Psoas muscle (tissue), 8 donors: Measurements from ENCODE around the gene THAP4. TPM values are rescaled to one million over a fixed set of nuclear protein-coding genes. Genes with fewer than 3 reads are reported as not detected.

Experiments used
- ATAC-seq, 4 donors: fragments of 200-7000 bp; cut with Tn5 transposase; one replicate each; pipeline ENCODE4 v1.9.1; 2020; ENCODE audit warnings: moderate library complexity in 3 of 4, mild to moderate bottlenecking in 2 of 4
- DNase-seq, 2 donors: peaks; one replicate each; pipeline ENCODE4 v3.0.0-alpha.2; 2020
- H3K27ac ChIP-seq: fragments of 200-600 bp; one replicate; pipeline ENCODE4 v1.8.0; 2022
- H3K27me3 ChIP-seq, 3 donors: fragments of 200-600 bp in 1 of 3; one replicate each; pipeline versions ENCODE4 v1.6.1 to v1.8.0; 2013 to 2022; ENCODE audit warnings: low read length in 2 of 3, mild to moderate bottlenecking in 2 of 3, moderate library complexity in 1 of 3; ENCODE audit not compliant: insufficient read depth in 3 of 3
- H3K36me3 ChIP-seq, 2 donors: fragments of 200-600 bp in 1 of 2; one replicate each; pipeline versions ENCODE4 v1.6.1 to v1.8.0; 2013 to 2022; ENCODE audit warnings: low read depth in 1 of 2, mild to moderate bottlenecking in 1 of 2, moderate library complexity in 1 of 2; ENCODE audit not compliant: insufficient read depth in 1 of 2
- H3K4me1 ChIP-seq: fragments of 200-600 bp; one replicate; pipeline ENCODE4 v1.8.0; 2022
- H3K4me3 ChIP-seq: fragments of 200-600 bp; one replicate; pipeline ENCODE4 v1.8.0; 2022; ENCODE audit warnings: mild to moderate bottlenecking
- H3K9me3 ChIP-seq: fragments of 200-600 bp; one replicate; pipeline ENCODE4 v1.8.0; 2022
- CTCF ChIP-seq: fragments of 200-600 bp; IDR thresholded peaks from one replicate; pipeline ENCODE4 v1.8.0; 2022; ENCODE audit warnings: antibody characterized with exemption
- WGBS, 3 donors: extraction: QIAGEN DNeasy Blood & Tissue Kit; methylation state at CpG; one replicate each; pipeline versions ENCODE4 v1.1.6 to v1.1.7; 2013; 5-methylcytosine and 5-hydroxymethylcytosine counted together
- intact Hi-C, 2 donors: fragments of 100-400 bp; cut with DNase I; formaldehyde crosslinking; loops; one replicate each; pipeline versions ENCODE4 v1.11.0 to v1.14.2; 2022
- polyA plus RNA-seq, 3 donors: library from polyadenylated mRNA; stranded (reverse); fragments of 200-250 nt; gene quantifications; one replicate each; pipeline ENCODE4 v1.2.3, GENCODE V29; 2013
- total RNA-seq, 4 donors: library from RNA; stranded (reverse); fragmentation: NEBNext Ultra II Directional in 2 of 4; extraction: Animal tissue kit (Norgen Biotek cat#: 25700) in 2 of 4; gene quantifications; one replicate each; pipeline versions ENCODE4 v1.2.1 to v1.2.4, GENCODE V29; 2021 to 2023
- donor health status: healthy with polysubstance abuse.
- donor health status: DM: no; HTN: no; CAD: no; lungs with moderate emphysema.
- donor health status: Bipolar disorder and iron deficiency.
- donor health status: healthy.
- donor health status: DM: yes; HTN: yes; CAD: no.
- donor health status: DM: no; HTN: no; CAD: no.
- donor health status: DM: no; HTN: no; CAD: no.
- donor health status: DM: yes; HTN: yes; CAD: no.

THAP4 gene
- total and polyA plus RNA-seq, 7 donors = 64.9 to 133 (median 89.6) TPM

DNA sequence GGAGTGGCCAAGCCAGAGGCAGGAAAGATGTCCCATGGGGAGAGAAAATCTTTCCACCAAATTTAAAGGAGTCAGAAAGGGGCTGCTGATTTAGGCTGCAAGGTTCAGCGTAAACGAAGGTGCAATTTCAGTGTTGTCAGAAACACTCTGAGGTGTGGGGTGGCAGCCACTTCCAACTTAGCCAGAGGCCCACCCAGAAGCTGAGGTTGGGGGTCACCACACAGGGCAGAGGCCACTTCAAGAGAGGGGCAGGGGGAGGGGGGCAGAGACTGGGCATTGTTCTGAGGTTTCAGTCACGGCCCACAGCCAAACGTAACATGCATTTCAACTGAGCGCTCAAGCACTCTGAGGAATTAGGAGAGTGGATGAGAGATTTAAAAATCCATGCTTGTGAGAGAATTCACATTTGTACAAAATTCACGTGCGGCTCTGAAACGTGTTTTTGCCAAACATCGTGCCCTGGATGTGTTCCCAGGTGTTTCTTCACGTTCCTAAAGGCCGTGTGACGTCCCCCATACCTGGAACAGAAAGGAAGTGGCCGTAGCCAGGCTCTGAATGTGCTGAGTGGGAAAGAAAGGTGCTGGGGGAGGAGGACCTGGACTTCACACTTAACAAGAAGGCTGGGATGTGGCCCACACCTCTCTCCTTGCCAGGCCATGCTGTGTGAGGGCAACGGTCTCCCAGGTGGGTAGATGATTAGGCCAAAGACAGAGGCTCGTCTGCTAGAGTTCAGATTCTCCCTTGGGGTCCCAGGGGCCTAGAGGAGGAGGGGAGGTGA lies 97.9 kb downstream of the THAP4 start:
- intact Hi-C loops = no loop called here
- ATAC-seq = no peak
- peaks cover 12% of the 10 kb centered on the region for H3K4me1 ChIP-seq
- no peaks in the 10 kb centered on the region for H3K9me3 ChIP-seq
- H3K4me3 ChIP-seq = no peak overlapping the region
- H3K36me3 ChIP-seq = no peaks in the 10 kb centered on the region
- H3K27me3 ChIP-seq = peaks cover 0 to 12% (median 3%) of the 10 kb centered on the region in 3 donors
- 77 to 81% (median 81%) methylated on average over 15 of the region's 15 CpGs for WGBS, 3 donors
- DNase-seq = no peak
- TF ChIP-seq CTCF = no peak
- no peak overlapping the region for H3K27ac ChIP-seq

GRCh38 chr2:241535871-241536655 lies 100.9 kb downstream of the THAP4 start:
- Histone ChIP-seq H3K9me3 (no peaks in the 10 kb centered on the region), H3K27ac (no peak overlapping the region), H3K4me1 (peaks cover 5% of the 10 kb centered on the region), H3K4me3 (no peak overlapping the region), H3K36me3 (no peaks in the 10 kb centered on the region), H3K27me3 (no peaks in the 10 kb centered on the region)
- TF ChIP-seq CTCF = no peak
- DNase-seq (no peak), ATAC-seq (no peak)
- WGBS, 3 donors = 57 to 65% (median 63%) methylated on average over 13 of the region's 13 CpGs
- intact Hi-C loops = no loop called here

GRCh38 chr2:241534701-241535375 lies 102.1 kb downstream of the THAP4 start:
- no peak for ATAC-seq
- WGBS, 3 donors = 77 to 82% (median 79%) methylated on average over 17 of the region's 17 CpGs
- intact Hi-C loops = no loop called here

More at GRCh38 chr2:241534701-241535375, 102.1 kb downstream of the THAP4 start:
- Histone ChIP-seq H3K4me1 (no peaks in the 10 kb centered on the region), H3K27ac (no peak overlapping the region), H3K4me3 (no peak overlapping the region), H3K36me3 (no peaks in the 10 kb centered on the region), H3K9me3 (no peaks in the 10 kb centered on the region), H3K27me3 (no peaks in the 10 kb centered on the region)
- no peak for TF ChIP-seq CTCF
- no peak for DNase-seq

Other genes with a start within 250 kb of the THAP4 start
- gene STK25, start 128.6 kb downstream of the THAP4 start, total RNA-seq = 100 to 1,000 TPM; 268 to 382 (median 276) TPM
- 100 to 1,000 TPM; 227 to 489 (median 385) TPM for gene STK25, start 128.6 kb downstream of the THAP4 start, polyA plus RNA-seq
- gene BOK, start 78.4 kb downstream of the THAP4 start, total RNA-seq = 1 to 10 TPM; 1.3 to 3.9 (median 3.2) TPM
- 10 to 100 TPM in 1 of 3 donors, 1 to 10 TPM in 2; 1.3 to 12.8 (median 3.9) TPM for gene BOK, start 78.4 kb downstream of the THAP4 start, polyA plus RNA-seq
- 10 to 100 TPM; 33.7 to 51.3 (median 37.3) TPM for gene ATG4B, start 535 bp upstream of the THAP4 start, total RNA-seq
- 10 to 100 TPM; 40.0 to 48.3 (median 40.8) TPM for gene ATG4B, start 535 bp upstream of the THAP4 start, polyA plus RNA-seq
- 1 to 10 TPM; 6.4 to 8.5 (median 6.7) TPM for gene DTYMK, start 49.7 kb upstream of the THAP4 start, total RNA-seq
- gene DTYMK, start 49.7 kb upstream of the THAP4 start, polyA plus RNA-seq = 10 to 100 TPM in 2 of 3 donors, 1 to 10 TPM in 1; 8.1 to 24.6 (median 20.0) TPM
- gene ING5, start 64.9 kb upstream of the THAP4 start, total RNA-seq = 10 to 100 TPM; 16.7 to 20.5 (median 17.9) TPM
- gene ING5, start 64.9 kb upstream of the THAP4 start, polyA plus RNA-seq = 10 to 100 TPM; 14.5 to 25.4 (median 22.9) TPM
- 10 to 100 TPM; 20.3 to 31.0 (median 23.6) TPM for gene D2HGDH, start 97.5 kb upstream of the THAP4 start, total RNA-seq
- gene D2HGDH, start 97.5 kb upstream of the THAP4 start, polyA plus RNA-seq = 10 to 100 TPM; 14.1 to 15.6 (median 14.9) TPM
- under 1 TPM in 1 of 4 donors, not detected in 3; 0.16 TPM for gene GAL3ST2, start 139.7 kb upstream of the THAP4 start, total RNA-seq
- gene GAL3ST2, start 139.7 kb upstream of the THAP4 start, polyA plus RNA-seq = under 1 TPM in 1 of 3 donors, not detected in 2; 0.14 TPM
- 10 to 100 TPM in 2 of 4 donors, 1 to 10 TPM in 1, under 1 TPM in 1; 0.44 to 18.0 (median 9.1) TPM for gene NEU4, start 172.0 kb upstream of the THAP4 start, total RNA-seq
- gene NEU4, start 172.0 kb upstream of the THAP4 start, polyA plus RNA-seq = 10 to 100 TPM in 1 of 3 donors, 1 to 10 TPM in 1, under 1 TPM in 1; 0.73 to 54.6 (median 3.4) TPM
- under 1 TPM in 2 of 4 donors, not detected in 2; 0.20 to 0.30 TPM for gene PDCD1, start 221.7 kb upstream of the THAP4 start, total RNA-seq
- gene PDCD1, start 221.7 kb upstream of the THAP4 start, polyA plus RNA-seq = under 1 TPM; 0.03 to 0.06 (median 0.05) TPM
- not detected for gene RTP5, start 232.6 kb upstream of the THAP4 start, total RNA-seq
- gene RTP5, start 232.6 kb upstream of the THAP4 start, polyA plus RNA-seq = under 1 TPM in 1 of 3 donors, not detected in 2; 0.01 TPM